HL-60 (cell line): Measurements from ENCODE around the gene ESPN.

ENCODE experiments used
- CTCF ChIP-seq: IDR thresholded peaks from one replicate; pipeline ENCODE4 v1.5.1; 2011; ENCODE audit warnings: low read length, control low read depth, inconsistent platforms; ENCODE audit not compliant: insufficient read depth
- GABPA ChIP-seq: IDR thresholded peaks from 2 replicates; pipeline ENCODE4 v1.6.1; 2012; ENCODE audit warnings: low read depth
- POLR2AphosphoS5 ChIP-seq: IDR thresholded peaks from 2 replicates; pipeline ENCODE4 v1.6.1; 2012; ENCODE audit warnings: low read depth
- REST ChIP-seq: IDR thresholded peaks from 2 replicates; pipeline ENCODE4 v1.6.1; 2012; ENCODE audit warnings: low read depth; ENCODE audit not compliant: insufficient replicate concordance
- SPI1 ChIP-seq: IDR thresholded peaks from 2 replicates; pipeline ENCODE4 v1.6.1; 2012; ENCODE audit warnings: low read depth, mild to moderate bottlenecking, borderline replicate concordance

- TF ChIP-seq CTCF: no peak
- TF ChIP-seq POLR2AphosphoS5: no peak
- no peak for TF ChIP-seq GABPA
- no peak for TF ChIP-seq REST
- no peak for TF ChIP-seq SPI1
These were observed at the start of gene ESPN for GRCh38 chr1:6424619-6425593.
